Smooth muscle cell (in vitro differentiated cells): ENCODE results near the gene WRAP53. TPM values are rescaled to one million over a fixed set of nuclear protein-coding genes. Genes with fewer than 3 reads are reported as not detected.
A peak's percentile ranks its signal among the peaks of the same experiment; 100 is the strongest.

ENCODE experiments used
- DNase-seq: peaks from one replicate; lab custom pipeline; 2025; ENCODE audit not compliant: unreplicated experiment; lab: John Stamatoyannopoulos, UW
- H2AFZ ChIP-seq: fragments of 200-600 bp; sonication (generic); 2 replicates; pipeline ENCODE4 v1.6.0; 2016; ENCODE audit warnings: antibody characterized with exemption, low read depth, mild to moderate bottlenecking
- H3F3A ChIP-seq: fragments of 200-600 bp; sonication (generic); 2 replicates; pipeline ENCODE4 v1.6.0; 2017; ENCODE audit warnings: antibody characterized with exemption, low read depth
- H3K27ac ChIP-seq: fragments of 200-600 bp; sonication (generic); 2 replicates; pipeline ENCODE4 v1.5.1; 2016; ENCODE audit warnings: low read depth, mild to moderate bottlenecking
- H3K27me3 ChIP-seq: fragments of 200-600 bp; sonication (generic); 2 replicates; pipeline ENCODE4 v1.6.1; 2016; ENCODE audit warnings: low read depth, mild to moderate bottlenecking
- H3K36me3 ChIP-seq: fragments of 200-600 bp; sonication (generic); 2 replicates; pipeline ENCODE4 v1.5.1; 2016; ENCODE audit warnings: low read depth
- H3K4me1 ChIP-seq: fragments of 200-600 bp; sonication (generic); 2 replicates; pipeline ENCODE4 v1.5.1; 2016; ENCODE audit warnings: low read depth
- H3K4me2 ChIP-seq: fragments of 200-600 bp; sonication (generic); 2 replicates; pipeline ENCODE4 v1.6.0; 2016; ENCODE audit warnings: mild to moderate bottlenecking
- H3K4me3 ChIP-seq: fragments of 200-600 bp; sonication (generic); 2 replicates; pipeline ENCODE4 v1.5.1; 2016; ENCODE audit warnings: mild to moderate bottlenecking
- H3K79me2 ChIP-seq: fragments of 200-600 bp; sonication (generic); 2 replicates; pipeline ENCODE4 v1.6.0; 2016; ENCODE audit warnings: low read depth, mild to moderate bottlenecking
- H3K9ac ChIP-seq: fragments of 200-600 bp; sonication (generic); 2 replicates; pipeline ENCODE4 v1.6.0; 2016; ENCODE audit warnings: low read depth
- H3K9me3 ChIP-seq: fragments of 200-600 bp; sonication (generic); replicated peaks from 2 replicates; pipeline ENCODE4 v1.5.1; 2016; ENCODE audit warnings: low read depth
- H4K20me1 ChIP-seq: fragments of 200-600 bp; sonication (generic); 2 replicates; pipeline ENCODE4 v1.6.0; 2016; ENCODE audit warnings: low read depth
- WGBS: methylation state at CpG from one replicate; pipeline ENCODE4 v1.1.7; 2016; ENCODE audit warnings: low lambda C conversion rate; 5-methylcytosine and 5-hydroxymethylcytosine counted together
- polyA plus RNA-seq: library from polyadenylated mRNA; unstranded; fragments of >200 nt; fragmentation: Nextera tagmentation; extraction: Ambion mirVana; gene quantifications from 2 replicates; pipeline ENCODE4 v1.2.1, GENCODE V29; 2016
- total RNA-seq: library from RNA; depleted of rRNA; stranded (reverse); fragments of >200 nt; gene quantifications from 2 replicates; pipeline ENCODE4 v1.2.3, GENCODE V29; 2014
- TF ChIP-seq, protein P1 (sequence below): fragments of 200-600 bp; sonication (generic); IDR thresholded peaks from 2 replicates; pipeline ENCODE4 v1.5.1; 2017; ENCODE audit warnings: borderline replicate concordance, mild to moderate bottlenecking, antibody characterized with exemption; ENCODE audit not compliant: insufficient read depth, poor library complexity, severe bottlenecking

WRAP53 gene
- total and polyA plus RNA-seq, 2 experiments from 2014 or later: 8.2 to 17.1 TPM

DNA sequence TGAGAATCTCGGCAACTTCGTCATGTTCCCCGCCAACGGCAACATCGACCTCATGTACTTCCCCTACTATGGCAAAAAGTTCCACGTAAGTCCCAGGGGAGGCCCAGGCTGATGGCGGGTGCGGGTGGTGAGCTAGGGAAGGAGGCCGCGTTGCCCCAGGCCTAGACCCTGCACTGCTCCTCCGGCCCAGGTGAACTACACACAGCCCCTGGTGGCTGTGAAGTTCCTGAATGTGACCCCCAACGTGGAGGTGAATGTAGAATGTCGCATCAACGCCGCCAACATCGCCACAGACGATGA, 32.8 kb upstream of the WRAP53 start:
- Histone ChIP-seq H3K27me3 (peaks cover 11% of the 10 kb centered on the region), H3K9me3 (no peaks in the 10 kb centered on the region)

DNA sequence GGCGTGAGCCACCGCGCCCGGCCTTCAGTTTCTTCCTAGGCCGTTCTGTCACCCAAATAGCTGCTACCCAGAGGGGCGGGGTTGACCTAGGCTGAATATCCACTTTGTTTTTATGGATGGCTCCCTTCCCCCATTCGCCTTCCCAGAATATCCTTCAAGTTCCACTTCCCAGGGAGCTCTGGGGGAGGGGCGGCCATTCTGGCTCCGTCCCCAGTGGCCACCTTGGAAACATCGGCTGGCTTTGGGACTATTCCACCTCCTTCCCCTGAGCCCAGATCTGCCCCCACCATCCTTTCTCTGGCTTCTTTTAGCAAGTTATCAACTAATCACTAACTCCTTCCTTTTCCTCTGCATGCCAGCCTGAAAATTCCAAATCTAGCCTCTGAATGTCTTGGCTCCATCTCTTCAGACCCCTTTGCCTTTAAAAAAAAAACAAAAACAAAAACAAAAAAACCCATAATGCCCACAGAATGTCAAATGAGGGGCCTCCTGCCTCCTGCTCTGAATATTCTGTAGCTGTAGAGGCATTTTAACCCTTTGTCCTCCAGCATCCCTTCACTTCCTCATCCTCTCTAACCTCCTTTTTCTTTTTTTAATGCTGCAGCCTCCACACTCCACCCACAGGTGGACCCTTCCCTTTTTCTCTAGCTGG, 31.2 kb upstream of the WRAP53 start:
- no peaks in the 10 kb centered on the region for H3K9me3 ChIP-seq
- no peaks in the 10 kb centered on the region for H3K27me3 ChIP-seq
- H3K27ac ChIP-seq: no peak overlapping the region
- DNase-seq: no peak
- TF ChIP-seq, protein P1, sequence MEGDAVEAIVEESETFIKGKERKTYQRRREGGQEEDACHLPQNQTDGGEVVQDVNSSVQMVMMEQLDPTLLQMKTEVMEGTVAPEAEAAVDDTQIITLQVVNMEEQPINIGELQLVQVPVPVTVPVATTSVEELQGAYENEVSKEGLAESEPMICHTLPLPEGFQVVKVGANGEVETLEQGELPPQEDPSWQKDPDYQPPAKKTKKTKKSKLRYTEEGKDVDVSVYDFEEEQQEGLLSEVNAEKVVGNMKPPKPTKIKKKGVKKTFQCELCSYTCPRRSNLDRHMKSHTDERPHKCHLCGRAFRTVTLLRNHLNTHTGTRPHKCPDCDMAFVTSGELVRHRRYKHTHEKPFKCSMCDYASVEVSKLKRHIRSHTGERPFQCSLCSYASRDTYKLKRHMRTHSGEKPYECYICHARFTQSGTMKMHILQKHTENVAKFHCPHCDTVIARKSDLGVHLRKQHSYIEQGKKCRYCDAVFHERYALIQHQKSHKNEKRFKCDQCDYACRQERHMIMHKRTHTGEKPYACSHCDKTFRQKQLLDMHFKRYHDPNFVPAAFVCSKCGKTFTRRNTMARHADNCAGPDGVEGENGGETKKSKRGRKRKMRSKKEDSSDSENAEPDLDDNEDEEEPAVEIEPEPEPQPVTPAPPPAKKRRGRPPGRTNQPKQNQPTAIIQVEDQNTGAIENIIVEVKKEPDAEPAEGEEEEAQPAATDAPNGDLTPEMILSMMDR: no peak
- H3K4me2 ChIP-seq: peak overlapping the region; percentile 1
- no peak overlapping the region for H3K4me3 ChIP-seq
- H4K20me1 ChIP-seq: no peaks in the 10 kb centered on the region
- H3F3A ChIP-seq: no peaks in the 10 kb centered on the region
- H3K9ac ChIP-seq: no peak overlapping the region
- peaks cover 5% of the 10 kb centered on the region for H3K4me1 ChIP-seq
- 19% methylated on average over 10 of the region's 10 CpGs for WGBS
- H2AFZ ChIP-seq: no peak overlapping the region
- H3K79me2 ChIP-seq: no peaks in the 10 kb centered on the region
- no peaks in the 10 kb centered on the region for H3K36me3 ChIP-seq

More for the DNA sequence above, 32.8 kb upstream of the WRAP53 start:
- Histone ChIP-seq H3K4me2 (no peak overlapping the region), H3K79me2 (no peaks in the 10 kb centered on the region), H3K27ac (no peak overlapping the region), H3K36me3 (no peaks in the 10 kb centered on the region), H3K9ac (no peak overlapping the region), H2AFZ (no peak overlapping the region), H3F3A (no peaks in the 10 kb centered on the region), H3K4me1 (peaks cover 11% of the 10 kb centered on the region), H4K20me1 (no peaks in the 10 kb centered on the region), H3K4me3 (no peak overlapping the region)
- TF ChIP-seq, protein P1: no peak
- WGBS: 93% methylated on average over 17 of the region's 17 CpGs
- no peak for DNase-seq

DNA sequence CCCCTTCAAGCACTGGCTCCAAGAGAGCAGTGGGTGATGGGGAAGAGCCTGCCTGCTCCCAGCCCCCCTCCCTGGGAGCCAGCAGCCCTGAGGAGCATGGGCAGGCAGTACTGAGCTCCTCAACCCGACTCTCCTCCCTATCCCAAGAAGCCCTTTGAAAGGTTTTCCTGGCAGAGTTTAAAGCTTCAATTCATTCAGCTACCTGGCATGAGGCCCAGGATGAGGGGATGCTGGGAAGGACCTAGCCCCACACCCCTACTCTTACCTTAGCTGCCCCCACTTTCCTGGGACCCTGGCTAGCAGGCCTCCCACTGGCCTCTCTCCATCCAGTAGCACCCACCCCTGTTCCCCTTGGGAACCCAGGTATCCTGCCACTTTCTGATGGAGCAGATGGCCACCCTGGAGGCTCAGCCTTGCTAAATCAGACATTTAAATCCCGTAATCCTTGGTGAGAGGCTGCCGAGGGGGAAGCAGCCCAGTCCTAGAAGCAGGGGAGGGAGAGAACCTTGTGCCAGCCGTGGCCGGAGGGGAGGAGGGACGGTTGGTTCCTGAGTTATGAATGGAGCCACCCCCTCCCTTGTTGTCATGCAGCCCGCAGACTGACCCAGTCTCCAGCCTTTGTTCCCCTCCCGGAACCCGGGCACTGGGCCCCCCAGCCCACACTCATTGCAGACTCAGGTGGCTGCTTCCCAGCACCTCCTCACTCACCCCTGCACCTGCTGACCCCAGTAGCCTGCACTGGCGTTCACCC, 20.4 kb upstream of the WRAP53 start:
- H3K79me2 ChIP-seq: no peaks in the 10 kb centered on the region
- H2AFZ ChIP-seq: no peak overlapping the region
- no peak overlapping the region for H3K4me2 ChIP-seq
- 94% methylated on average over 10 of the region's 10 CpGs for WGBS
- TF ChIP-seq, protein P1: no peak
- no peaks in the 10 kb centered on the region for H3K27me3 ChIP-seq
- H3K9me3 ChIP-seq: no peaks in the 10 kb centered on the region
- H3K4me3 ChIP-seq: no peak overlapping the region
- H3K9ac ChIP-seq: no peak overlapping the region
- no peaks in the 10 kb centered on the region for H3K4me1 ChIP-seq
- no peaks in the 10 kb centered on the region for H3F3A ChIP-seq
- no peaks in the 10 kb centered on the region for H3K36me3 ChIP-seq
- no peak for DNase-seq
- H3K27ac ChIP-seq: no peak overlapping the region
- H4K20me1 ChIP-seq: no peaks in the 10 kb centered on the region

DNA sequence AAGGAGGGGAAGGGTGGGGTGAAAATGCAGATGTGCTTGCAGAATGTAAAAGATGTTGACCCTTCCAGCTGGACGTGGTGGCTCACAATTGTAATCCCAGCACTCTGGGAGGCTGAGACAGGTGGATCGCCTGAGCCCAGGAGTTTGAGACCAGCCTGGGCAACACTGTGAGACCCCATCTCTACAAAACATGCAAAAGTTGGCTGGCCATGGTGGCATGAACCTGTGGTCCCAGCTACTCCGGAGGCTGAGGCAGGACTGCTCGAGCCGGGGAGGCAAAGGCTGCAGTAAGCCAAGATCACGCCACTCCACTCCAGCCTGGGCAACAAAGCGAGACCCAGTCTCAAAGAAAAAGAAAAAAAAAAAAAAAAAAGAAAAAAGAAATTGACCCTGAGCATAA, 19.8 kb upstream of the WRAP53 start:
- TF ChIP-seq, protein P1: no peak
- Histone ChIP-seq H4K20me1 (no peaks in the 10 kb centered on the region), H3K4me1 (no peaks in the 10 kb centered on the region), H3K9me3 (no peaks in the 10 kb centered on the region), H3K79me2 (no peaks in the 10 kb centered on the region), H3K9ac (no peak overlapping the region), H3K27ac (no peak overlapping the region), H3K4me2 (no peak overlapping the region), H3K36me3 (peaks cover 5% of the 10 kb centered on the region), H3K27me3 (no peaks in the 10 kb centered on the region), H3F3A (no peaks in the 10 kb centered on the region), H3K4me3 (no peak overlapping the region), H2AFZ (no peak overlapping the region)
- DNase-seq: no peak
- WGBS: 96% methylated on average over 7 of the region's 7 CpGs
